GM19324 (cell line): ENCODE measurements around the gene CIAO3.
"Not testable (repeated sequence)": the region's sequence is repeated elsewhere in the genome, so short reads cannot be mapped to it uniquely, and the experiment has no call there.

Source experiments
- ATAC-seq: cut with Tn5 transposase; IDR thresholded peaks from one replicate; pipeline ENCODE4 v1.9.1; 2021; ENCODE audit warnings: mild to moderate bottlenecking, moderate library complexity; ENCODE audit not compliant: unreplicated experiment, low FRiP score

The CIAO3 gene

DNA sequence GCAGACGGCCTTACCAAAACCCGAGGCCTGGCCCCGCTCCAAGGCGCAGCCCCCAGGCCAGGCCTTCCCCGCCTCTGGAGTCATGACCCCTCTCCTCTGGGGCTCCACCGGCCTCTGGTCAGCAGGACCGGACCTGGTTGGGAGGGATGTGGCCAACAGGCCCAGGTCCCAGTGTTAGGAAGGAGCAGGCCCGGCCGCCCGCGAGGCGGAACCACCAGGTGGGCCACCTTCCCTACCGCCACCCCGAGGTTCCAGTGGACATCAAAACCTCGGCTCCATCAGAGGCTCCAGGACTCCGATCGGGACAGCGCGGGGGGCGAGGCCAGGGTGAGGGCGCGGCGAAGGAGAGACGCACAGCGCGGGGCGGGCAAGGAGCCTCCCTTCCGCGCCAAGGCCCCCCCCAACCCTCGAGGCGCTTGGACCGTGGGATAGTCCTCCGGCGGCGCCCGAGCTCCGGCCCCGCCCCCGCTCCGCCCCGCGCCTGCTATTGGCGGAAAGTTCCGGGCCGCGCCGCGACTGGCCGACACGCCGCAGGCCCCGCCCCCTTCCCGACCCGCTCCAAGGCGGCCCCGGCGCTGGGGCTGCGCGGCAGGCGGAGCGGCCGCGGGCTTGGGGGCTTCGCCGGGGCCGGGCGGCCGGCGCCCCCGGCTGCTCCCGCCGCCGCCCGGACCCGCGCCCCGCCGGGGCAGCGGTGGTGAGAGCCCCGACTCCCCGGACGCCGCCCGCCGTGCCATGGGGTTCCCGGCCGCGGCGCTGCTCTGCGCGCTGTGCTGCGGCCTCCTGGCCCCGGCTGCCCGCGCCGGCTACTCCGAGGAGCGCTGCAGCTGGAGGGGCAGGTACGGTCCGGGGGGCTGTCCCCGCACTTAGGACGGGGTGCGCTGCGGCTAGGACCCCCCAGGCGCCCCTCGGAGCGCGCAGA lies 26.0 kb downstream of the CIAO3 start, which contains the start of gene METRN:
Gene METRN, plus strand, starts transcription at position 561 of the 919 bp plus-strand sequence. Its CDS starts 172 bp downstream, at position 733.
- ATAC-seq: peak; percentile 76

DNA sequence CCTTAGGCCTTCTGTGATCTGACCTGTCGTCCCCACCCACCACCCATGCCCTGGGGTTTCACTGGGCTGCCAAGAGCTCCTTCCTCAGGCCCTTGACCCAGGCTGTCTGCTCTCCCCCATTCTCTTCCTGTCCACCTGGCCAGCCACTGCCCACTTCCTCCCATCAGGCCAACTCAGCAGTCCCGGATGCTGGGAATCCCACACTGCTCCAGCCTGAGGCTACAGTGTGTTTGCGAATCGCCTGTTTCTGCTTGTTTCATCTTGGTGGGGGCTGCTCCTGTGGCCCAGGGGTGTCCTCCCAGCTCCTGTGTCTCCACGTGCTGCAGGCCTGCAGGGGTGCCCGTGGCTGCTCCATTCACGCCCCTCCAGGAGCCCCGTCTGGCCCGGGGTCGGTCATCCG lies 26.7 kb downstream of the CIAO3 start:
- no peak for ATAC-seq

DNA sequence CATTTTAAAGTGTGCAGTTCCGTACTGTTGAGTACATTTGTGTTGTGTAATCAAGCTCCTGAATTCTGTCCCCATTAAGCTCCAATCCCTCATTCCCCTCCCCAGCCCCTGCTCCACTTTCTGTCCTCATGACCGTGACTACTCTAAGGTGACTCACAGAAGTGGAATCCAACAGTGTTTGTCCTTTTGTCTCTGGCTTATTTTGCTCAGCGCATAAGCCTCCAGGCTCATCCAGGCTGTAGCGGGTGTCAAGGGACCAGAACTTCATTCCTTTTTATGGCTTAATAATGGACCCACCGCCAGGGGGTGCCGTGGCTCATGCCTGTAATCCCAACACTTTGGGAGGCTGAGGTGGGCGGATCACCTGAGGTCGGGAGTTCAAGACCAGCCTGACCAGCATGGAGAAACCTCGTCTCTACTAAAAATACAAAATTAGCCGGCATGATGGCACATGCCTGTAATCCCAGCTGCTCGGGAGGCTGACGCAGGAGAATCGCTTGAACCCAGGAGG lies 28.0 kb downstream of the CIAO3 start:
- ATAC-seq: not testable (repeated sequence)

DNA sequence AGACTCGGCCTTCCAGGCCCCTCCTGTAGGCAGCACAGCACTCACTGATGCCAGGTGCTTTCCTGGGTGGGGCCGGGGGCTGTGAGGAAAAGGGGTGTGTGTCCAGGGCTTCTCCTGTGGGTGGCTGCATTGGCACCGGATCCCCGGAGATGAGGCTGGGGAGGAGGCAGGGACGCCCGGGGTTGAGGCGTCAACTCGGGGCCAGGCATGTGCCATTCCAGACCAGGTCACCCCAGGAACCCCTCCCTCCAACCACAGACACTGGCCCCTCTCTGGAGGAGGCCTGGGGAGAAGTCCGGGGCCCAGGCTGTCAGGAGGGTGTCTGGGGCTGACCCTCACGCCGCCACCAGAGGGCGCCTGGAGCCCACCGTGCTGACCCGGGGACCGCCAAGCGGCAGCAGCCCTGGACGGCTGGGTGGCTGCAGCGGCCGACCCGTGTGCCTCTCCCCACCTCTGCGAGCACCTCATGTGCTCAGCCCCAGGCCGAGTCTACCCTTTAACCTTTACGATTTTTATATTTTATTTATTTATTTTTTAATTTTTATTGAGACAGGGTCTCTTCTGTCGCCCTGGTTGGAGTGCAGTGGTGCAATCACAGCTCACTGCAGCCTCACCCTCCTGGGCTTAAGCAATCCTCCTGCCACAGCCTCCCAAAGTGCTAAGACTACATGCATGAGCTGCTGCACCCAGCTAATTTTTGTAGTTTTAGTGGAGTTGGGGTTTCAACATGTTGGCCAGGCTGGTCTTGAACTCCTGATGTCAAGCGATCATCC lies 29.1 kb downstream of the CIAO3 start:
- ATAC-seq: no peak

DNA sequence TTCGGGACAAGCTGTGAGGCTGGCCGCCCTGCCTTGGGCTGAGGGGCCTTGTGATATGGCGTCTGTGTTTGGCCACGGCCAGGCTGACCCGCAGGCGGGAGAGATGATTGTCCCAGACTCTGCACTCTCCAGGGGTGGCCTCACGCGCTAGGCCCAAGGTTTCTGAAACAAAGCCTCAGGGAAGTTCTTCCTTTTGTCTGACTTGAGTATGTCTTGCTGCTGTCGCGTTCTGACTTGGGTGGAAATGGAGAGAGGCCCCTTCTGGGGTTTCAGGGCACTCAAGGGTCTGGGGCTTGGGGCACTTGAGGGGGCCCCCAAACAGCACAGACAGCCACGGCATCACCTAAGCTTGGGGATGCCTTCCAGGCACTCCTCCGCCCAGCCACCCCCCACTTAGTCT lies 29.7 kb downstream of the CIAO3 start:
- no peak for ATAC-seq

DNA sequence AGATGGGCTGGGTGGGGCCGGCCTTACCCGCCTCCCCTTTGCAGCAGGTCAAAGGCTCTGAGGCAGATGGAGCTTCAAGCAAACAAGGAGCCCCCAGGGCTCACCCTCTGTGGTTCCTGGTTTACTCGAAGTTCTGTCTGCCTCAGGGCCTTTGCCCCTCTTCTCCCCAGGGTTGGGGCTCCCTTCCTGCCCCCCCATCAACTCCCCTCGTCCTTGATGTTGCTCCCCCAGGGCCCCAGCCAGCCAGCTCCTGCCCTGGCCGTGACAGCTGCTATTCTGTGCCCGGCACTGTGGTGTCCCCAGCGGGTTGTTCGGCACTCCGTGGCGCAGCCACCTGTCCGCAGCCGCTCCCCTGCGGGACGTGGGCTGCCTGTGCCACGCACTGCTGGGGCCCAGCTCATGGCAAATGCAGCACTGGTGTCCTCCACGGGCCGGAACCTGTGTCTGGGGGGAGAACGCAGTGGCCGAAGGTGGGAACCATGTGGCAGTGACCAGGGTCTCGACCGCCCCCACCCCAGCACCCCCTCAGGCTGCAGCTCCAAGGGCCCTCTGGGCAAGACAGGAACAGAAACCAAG lies 30.2 kb downstream of the CIAO3 start:
- ATAC-seq: no peak

DNA sequence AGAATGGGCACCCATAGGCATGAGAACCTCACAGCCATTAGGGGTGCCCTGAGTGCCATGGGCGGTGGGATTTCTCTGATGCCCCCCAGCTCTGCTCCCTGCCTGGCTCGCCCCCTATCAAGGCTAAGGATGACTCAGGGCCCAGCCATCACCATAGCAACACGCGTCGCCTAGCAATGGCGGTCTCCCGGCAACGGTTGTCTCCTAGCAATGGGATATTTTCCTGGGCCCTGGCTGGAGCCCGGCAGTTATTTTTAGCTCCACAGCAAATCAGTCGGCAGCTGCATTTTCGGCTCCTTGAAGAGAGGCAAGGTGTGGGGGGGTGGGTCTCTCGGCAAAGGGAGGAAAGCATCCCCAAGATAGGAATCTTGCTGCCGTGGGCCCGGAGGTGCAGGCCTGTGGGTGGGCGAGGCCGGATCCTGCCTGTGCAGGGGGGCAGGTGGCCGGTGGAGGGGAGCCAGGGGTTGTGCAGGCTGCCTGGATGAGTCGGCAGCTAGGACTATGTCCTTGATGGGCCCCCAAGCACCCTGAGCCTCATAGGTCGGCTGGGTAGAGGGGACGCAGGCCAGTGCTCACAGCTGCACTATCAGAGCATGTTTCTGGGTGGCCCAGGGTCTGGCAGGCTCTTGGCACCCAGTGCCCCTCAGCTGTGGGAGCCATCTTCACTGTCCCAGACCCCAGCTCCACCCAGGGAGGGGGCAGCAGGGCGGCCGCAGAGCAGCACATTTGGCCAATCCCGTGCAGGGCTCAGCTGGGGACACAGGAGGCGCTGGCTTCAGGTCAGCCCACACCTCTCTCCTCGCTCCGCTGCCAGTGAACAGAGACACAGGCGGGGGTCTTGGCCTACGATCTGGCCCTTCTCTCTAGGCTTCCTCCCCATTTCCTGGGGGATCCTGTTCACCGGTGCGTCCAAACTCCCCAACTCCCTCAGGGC lies 31.0 kb downstream of the CIAO3 start:
- ATAC-seq: no peak

DNA sequence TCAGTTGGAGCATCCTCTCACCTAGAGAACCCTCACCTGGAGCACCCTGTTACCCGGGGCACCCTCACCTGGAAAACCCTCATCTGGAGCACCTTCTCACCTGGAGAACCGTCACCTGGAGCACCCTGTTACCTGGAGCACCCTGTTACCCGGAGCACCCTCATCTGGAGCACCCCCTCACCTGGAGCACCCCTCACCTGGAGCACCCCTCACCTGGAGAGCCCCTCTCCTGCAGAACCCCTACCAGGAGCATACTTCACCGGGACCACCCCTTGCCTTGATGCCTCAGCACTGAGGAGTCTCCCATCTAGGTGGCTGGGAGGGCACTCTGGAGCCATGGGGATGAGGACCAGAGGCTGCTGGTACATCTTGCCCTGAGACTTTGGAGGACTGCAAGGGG lies 31.8 kb downstream of the CIAO3 start:
- no peak for ATAC-seq

DNA sequence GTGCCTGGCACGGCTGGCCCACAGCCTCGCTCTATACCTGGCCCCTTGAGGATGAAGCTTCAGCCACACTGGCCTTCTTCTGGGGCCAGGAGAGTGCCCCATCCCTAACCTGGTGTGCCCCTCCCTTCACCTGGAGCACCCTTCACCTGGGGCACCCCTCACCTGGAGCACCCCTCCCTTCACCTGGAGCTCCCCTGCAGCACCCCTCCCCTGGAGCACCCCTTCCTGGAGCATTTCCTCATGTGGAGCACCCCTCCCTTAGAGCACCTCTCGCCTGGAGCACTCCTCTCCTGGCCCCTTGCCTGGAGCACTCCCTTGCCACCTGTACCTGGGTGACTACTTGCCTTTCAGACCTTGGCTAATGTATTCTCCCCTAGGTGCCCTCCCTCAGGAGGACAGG lies 32.8 kb downstream of the CIAO3 start:
- ATAC-seq: no peak

DNA sequence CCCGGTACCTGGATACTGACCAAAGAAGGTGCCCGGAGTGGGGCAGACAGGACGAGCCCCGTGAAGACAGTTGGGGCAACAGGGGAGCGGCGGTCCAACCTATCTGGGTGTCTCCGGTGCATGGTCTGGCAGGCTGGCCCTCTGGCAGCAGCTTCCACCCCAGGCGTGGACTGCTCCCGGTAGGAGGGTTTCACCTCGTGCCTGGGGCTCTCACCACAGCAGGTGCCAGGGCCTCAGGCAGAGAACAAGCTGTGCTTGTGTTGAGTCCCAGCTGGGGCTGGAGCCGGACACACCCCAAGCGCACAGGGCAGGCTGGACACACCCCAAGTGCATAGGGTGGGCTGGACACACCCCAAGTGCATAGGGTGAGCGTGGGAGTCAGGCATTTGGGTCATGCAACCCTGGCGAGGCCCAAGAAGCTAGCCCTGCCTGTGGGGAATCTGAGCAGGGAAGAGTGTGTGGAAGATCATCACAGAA lies 33.7 kb downstream of the CIAO3 start:
- no peak for ATAC-seq

DNA sequence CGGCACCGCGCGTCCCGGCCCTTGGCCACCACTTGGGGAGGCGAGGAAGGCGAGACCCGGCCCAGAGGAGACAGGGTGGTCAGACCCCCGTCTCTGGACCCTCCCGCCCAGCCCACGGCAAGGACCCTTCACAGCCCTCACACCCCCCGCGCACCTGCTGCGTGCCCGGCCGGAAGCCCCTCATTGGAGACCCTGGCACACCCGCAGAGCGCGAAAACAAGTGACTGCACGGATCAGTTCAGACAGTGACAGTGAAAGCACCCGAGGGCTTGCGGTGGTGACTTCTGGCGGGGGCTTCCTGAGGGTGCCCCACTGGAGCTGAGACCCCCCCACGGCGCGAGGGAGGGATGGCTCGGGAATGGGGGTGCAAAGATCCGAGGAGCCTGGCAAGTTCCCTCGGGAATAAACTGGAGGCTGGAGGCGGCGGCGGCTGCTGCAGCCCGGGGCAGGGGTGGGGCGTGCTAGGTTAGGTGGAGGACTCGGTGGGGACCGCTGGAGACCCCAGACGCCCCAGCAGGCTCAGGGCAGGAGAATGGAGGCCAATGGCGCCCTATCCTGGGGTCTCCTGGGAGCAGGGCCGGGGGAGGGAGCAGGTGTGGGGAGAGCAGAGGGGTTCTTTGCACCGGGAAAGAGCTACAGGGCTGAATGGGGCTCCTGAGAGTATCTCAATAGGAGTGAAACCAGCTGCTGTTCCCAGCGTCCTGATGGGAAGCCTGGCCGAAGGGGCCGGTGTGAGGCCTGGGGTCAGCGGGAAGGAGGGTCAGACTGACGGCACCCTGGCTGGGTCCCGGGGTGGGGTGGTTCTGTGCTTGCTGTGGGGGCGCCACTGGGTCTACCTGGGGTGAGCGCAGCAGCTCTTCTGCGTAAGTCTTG lies 34.4 kb downstream of the CIAO3 start:
- no peak for ATAC-seq

DNA sequence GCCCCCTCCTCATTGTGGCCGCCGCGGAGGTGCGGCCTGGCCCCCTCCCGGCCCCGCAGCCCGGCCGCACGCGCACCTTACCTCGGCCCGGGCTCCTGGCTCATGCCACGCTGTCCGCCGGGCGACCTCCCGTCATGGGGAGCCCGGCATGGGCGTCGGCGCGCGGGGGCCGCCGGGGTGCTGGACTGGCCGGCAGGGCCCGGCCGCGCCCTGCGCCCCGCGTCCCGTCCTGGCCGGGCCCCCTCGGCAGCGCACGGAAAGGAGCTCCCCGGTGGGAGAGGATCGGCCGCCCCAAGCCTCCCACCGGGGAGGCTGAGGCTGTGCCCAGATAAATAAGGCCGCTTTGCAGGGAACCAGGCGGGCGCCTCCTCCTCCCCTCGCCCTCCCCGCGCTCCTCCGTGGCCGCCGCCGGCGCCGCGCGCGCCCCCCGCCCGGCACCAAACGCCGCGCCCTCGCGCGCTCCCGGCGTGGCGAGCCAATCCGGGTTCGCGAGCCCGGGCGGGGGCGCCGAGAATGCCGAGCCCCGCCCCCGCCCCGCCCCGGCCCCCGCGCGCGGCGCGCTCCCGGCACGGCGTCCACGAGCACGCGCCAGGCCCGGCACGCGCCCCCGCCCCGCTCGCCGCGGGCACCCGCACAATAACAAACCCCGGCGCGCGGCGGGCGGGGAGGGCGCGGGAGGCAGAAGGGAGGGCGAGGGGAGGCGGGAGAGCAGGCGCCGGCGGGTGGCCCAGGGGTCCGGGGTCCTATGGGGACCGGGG lies 35.2 kb downstream of the CIAO3 start, which contains the start of gene FBXL16:
Gene FBXL16, minus strand, starts transcription at position 371 of the 758 bp plus-strand sequence. CDS start 8,396 bp downstream, outside the sequence.
- ATAC-seq: no peak

DNA sequence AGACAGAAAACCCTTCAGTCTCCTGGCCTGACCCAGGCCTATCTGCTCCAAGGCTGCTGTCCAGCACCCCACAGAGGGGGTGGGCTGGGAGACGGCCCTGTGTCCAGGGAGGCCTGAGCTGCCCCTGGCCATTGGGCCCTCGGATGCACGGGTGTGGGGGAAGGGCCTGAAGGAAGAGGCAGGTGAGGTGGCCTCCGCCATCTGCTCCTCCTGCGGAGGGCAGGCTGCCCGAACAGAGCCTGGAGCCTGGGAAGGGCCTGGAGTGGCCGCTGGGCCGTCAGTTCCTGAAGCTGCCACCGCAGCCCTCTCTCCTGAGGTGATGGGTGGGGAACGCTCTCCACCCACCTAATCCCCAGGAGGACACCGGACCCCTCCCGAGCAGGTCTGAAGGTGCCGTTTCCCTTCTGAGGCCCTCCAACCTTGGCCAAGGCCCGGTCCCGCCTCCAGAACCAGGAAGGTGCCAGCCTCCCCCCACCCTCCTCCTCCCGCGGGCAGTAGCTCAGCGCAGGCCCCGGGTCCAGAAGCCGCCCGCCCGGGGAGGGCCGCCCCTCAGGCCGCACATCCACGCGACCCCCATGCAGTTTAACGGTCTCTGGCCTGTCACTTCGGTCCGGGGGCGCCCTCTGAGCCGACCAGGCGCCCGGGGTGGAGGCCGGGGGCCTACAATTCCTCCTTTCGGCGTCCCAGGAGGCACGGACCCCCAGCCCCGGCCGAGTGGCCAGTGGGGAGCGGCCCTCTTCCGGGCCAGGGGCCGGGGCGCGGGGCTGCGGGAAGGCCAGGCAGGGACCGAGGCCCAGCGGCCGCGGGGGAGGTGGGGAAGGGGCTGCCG lies 36.0 kb downstream of the CIAO3 start:
- no peak for ATAC-seq

DNA sequence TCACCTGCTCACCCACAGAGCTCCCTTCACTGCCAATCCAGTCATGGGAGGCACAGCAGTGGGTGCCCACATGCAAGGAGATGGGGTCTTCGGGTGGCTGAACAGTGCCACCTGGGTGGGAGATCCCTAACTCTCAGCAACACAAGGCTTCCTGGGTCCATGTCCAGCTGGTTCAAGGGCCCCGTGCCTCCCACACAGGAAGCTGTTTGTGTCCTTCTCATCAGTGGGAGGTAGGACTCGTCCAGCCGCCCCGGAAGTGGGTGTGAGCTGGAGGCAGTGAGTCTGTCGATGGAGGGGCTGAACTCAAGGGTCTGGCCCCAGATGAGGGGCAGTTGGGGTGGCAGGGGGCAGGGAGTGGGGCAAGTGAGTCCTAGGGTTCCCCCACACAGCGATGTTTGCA lies 36.8 kb downstream of the CIAO3 start:
- no peak for ATAC-seq

DNA sequence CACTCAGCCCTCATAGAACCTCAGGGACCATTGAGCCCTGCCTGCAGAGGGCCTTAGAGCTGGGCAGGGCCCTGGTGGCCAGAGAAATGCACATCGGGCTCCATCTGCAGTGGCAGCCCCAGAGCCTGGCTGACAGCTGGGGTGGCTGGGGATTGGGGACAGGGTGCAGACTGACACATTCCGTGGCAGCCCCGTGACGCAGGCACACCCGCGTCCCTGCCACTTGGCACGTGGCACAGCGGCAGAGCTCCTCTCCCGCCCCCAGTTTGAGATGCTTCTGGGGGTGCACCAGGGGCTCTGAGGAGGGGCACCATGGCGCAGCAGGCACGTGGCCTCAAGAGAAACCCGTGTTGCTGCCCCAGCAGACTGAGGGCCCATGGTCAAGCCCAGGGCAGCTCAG lies 37.4 kb downstream of the CIAO3 start:
- no peak for ATAC-seq

DNA sequence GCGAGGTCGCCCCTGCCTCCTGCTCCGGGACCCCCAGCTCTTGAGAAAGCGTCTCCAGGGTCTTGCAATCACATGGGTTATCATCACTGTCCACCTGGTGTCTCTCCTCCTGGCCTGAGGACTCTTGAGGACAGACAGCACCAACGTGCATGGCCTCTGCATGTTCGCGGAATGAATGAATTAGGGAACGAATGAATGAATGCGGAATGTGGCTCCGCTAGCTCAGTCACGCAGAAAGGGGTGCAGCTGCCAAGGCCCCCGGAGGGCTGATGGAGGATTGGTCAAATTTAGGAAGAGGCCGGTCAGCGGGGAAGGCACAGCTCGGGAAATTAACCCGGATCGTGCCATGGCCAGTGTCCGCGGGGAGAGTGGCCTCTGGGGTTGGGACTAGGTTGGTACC lies 38.5 kb downstream of the CIAO3 start:
- ATAC-seq: no peak
